ENCODE measurements around the gene INAFM1.

- TF ChIP-seq EHMT2 (IDR thresholded peaks at IDR 0.05) (no peak), ZNF586 (CRISPR knock-in tag; conservative IDR thresholded peaks at IDR 0.05) (no peak; the same call in 1 of the 2 replicates)
- TF ChIP-seq, protein P1, sequence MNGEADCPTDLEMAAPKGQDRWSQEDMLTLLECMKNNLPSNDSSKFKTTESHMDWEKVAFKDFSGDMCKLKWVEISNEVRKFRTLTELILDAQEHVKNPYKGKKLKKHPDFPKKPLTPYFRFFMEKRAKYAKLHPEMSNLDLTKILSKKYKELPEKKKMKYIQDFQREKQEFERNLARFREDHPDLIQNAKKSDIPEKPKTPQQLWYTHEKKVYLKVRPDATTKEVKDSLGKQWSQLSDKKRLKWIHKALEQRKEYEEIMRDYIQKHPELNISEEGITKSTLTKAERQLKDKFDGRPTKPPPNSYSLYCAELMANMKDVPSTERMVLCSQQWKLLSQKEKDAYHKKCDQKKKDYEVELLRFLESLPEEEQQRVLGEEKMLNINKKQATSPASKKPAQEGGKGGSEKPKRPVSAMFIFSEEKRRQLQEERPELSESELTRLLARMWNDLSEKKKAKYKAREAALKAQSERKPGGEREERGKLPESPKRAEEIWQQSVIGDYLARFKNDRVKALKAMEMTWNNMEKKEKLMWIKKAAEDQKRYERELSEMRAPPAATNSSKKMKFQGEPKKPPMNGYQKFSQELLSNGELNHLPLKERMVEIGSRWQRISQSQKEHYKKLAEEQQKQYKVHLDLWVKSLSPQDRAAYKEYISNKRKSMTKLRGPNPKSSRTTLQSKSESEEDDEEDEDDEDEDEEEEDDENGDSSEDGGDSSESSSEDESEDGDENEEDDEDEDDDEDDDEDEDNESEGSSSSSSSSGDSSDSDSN (IDR thresholded peaks at IDR 0.05; ENCODE audit: borderline replicate concordance in 1 of 2, low read depth in 2 of 2, low read length in 2 of 2), result no peak; a peak in 1 of 4 replicates
Observed at GRCh38 chr19:47226426-47227351, 48.0 kb upstream of the INAFM1 start.

Data from K562 (cell line).